Ecto neural progenitor cell (in vitro differentiated cells): ENCODE measurements around the gene UVRAG.
"Not testable (repeated sequence)": the region's sequence is repeated elsewhere in the genome, so short reads cannot be mapped to it uniquely, and the experiment has no call there.

Experiments
- DNase-seq: peaks from one replicate; pipeline ENCODE4 v3.0.0-alpha.2; 2018; ENCODE audit warnings: low spot score

UVRAG gene

DNA sequence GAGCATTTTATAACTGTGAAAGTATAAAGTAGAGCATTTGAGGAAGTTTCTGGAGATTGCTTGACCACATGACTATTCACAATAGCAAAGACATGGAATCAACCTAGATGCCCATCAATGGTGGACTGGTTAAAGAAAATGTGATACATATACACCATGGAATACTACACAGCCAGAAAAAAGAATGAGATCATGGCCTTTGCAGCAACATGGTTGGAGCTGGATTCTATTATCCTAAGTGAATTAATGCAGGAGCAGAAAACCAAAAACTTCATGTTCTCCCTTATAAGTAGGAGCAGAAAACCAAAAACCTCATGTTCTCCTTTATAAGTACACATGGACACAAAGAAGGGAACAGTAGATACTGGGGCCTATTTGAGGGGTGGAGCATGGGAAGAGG lies 30.3 kb downstream of the UVRAG start:
- no peak for DNase-seq

DNA sequence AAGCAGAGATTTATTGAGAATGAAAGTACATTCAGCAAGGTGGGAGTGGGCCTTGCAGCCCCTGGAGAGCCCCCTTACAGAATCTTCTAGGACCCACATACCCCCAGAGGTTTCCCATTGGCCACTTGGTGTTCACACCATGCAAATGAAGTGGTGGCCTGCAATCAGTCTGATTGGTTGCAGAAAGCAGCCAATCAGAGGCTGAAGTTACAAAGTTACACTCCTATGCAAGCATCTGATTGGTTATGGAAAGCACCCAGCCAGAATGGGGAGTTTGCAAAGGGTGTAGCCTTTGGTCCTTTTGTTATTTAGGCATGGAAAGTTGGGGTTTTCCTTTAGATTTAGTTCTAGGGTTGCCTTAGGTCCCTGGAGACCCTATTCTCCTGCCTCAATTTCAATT lies 34.9 kb downstream of the UVRAG start:
- DNase-seq = no peak

DNA sequence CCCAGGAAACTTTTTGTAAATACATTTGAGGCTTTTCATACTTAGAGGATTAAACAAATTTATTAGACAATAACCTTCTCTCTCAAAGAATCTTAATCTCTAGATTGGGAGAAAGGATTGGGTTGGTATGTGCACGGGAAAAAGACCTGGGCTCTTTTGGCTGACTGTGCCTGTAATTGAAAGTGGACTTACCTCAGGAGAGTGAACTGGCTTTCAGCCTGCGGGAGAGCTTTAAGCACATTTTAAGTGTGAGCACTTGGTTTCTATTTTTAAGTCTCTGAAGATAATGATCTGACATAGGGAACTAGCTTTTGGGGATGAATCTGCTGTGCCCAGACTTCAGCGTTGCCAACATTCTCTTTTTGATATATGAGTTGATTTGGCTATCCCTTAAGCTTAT lies 35.8 kb downstream of the UVRAG start:
- DNase-seq = no peak

DNA sequence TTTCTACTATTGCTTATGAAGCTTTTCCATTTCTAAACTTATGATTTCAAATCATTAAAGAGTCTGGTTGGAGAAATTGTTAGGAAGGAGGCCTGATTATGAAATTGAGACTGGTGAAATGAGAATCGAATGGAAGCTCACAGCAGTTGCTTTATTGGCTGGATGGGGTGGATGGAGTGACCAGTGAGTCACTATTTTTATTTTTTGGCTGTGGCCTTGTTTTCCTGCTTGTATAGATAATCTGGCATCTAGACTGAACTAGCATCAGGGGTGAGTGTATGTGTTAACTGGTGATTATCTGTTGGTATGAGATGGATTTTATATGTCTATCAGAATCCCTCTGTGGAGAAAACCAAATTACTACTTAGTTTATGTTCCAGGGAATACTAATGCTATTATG lies 36.2 kb downstream of the UVRAG start:
- no peak for DNase-seq

DNA sequence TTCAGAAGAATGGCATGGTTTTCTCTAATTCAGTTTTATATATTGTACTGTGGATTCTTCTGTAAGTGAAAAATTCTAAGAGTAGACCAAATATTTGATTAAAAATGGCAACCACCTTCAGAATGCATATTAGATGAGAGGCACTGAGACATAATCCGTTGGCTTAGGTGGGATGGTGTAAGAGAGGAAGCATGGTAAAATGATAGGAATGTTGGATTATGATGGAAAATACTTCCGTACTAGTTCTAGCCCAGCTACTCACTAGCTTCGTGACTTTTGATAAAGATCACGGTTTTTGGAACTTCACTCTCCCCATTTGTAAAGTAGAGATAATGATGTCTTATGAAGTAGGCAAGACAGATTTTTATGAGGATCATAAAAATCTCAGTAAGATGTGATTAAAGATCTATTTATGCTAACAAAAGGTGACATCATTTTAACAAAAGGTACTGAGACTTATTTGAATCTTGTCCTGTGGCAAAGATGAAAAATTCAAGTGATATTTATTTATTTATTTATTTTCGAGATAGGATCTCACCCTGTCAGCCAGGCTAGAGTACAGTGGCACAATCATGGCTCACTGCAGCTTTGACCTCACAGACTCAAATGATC lies 37.5 kb downstream of the UVRAG start:
- no peak for DNase-seq

DNA sequence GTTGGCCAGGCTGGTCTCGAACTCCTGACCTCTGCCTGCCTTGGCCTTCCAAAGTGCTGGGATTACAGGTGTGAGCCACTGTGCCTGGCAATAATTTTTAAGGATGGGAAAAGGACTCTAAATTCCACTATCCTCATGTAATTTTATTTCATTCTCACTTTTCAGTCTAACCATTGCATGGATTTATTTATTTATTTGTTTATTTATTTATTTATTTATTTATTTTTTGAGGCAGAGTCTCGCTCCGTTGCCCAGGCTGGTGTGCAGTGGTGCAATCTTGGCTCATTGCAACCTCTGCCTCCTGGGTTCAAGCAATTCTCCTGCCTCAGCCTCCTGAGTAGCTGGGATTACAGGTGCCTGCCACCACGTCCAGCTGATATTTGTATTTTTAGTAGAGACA lies 38.6 kb downstream of the UVRAG start:
- not testable (repeated sequence) for DNase-seq

DNA sequence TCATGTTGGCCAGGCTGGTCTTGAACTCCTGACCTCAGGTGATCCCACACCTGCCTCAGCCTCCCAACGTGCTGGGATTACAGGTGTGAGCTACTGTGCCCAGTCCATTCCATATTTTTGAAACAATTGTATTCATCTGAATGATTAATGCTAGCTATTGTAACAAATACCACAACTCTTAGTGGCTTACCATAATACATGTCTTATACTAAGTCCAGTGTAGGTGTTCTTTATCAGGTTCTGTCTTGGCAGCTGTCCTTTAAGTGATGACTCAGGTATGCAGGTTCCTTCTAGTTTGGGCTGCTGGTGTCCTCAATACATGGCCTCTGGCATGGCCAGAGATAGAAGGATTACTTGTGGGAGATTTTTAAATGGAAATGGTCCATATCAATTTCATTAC lies 39.0 kb downstream of the UVRAG start:
- no peak for DNase-seq

DNA sequence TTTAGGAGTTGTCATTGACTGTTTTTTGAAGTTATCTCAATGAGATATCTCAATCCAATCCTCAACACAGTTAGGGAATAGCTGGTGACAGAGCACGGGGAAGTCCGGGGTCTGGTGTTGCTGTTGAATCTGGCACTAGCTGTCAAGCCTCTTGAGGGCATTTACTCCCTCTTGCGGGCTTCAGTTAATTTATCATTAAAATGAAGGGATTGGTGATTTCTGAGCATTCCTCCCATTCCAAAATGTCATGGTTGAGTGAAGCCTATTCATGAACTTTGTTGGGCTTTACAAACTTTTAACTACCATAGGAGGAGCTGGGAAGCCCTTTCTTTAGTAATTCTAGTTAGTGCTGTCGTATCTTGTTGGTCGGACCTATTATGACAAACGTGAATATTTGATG lies 40.2 kb downstream of the UVRAG start:
- DNase-seq = no peak

DNA sequence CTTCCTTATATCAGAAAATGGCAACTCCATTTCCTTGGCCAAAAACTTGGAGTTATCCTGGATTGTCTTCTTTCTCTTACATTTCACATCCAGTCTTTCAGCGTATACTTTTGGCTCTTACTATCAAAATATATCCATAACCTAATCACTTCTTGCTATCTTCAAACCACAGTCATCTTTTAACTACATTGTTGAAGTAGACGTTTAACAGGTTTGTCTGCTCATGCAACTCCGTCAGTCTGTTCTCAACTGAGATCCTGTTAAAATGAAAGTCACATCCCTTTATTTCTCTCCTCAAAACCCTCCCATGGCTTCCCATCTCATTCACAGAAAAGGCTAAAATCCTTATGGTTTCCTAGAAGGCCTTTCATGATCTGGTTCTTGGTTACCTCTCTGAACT lies 41.9 kb downstream of the UVRAG start:
- DNase-seq = no peak

DNA sequence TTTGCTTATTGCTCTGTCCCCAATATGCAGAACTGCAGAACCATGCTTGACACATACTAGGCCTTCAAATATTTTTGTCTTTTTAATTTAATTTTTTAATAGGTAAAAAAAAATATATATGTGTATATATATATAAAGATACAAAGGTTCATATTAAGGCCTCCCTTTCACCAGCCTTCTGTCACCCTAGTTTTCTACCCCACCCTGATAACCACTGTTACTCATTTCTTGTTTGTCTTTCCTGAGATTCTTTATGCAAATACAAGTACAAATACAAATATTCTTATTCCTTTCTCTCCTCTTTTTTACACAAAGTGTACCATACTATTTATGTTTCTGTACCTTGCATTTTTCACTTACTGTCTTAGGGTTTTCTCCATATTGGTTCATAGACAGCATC lies 43.0 kb downstream of the UVRAG start:
- no peak for DNase-seq

DNA sequence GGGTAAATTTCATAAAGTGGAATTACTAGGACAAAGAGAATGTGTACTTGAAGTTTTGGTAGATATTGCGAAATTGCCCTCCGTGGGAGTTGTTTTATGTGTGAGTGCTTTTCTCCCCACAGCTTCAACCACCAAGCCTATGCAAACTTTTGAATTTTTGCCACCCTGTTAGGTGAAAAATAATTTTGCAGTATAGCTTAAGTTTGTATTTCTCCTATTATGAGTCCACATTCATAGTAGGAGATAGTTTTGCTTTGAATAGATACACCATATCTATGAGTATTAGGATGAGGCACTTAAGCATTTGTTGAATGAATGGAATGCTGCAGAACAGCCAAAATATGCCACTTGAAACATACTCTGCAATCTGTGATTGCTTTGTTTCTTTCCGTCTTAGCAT lies 43.6 kb downstream of the UVRAG start:
- no peak for DNase-seq

DNA sequence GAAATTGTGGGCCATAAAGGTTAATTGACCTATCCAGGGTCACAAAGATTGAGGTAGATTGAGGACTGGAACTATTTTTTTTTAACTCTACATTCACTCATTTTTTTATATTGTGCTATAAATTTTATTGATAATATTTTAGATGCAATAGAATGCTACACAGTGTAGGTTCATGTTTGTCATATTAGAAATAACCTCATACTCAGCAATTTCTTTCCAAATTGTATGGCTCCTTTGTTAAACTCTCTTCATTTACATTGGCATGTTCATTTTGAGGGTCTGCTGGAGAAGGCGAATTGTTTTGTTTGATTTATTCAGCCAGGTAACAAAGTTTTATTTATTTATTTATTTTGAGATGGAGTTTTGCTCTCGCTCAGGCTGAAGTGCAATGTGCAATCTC lies 44.6 kb downstream of the UVRAG start:
- DNase-seq = no peak

DNA sequence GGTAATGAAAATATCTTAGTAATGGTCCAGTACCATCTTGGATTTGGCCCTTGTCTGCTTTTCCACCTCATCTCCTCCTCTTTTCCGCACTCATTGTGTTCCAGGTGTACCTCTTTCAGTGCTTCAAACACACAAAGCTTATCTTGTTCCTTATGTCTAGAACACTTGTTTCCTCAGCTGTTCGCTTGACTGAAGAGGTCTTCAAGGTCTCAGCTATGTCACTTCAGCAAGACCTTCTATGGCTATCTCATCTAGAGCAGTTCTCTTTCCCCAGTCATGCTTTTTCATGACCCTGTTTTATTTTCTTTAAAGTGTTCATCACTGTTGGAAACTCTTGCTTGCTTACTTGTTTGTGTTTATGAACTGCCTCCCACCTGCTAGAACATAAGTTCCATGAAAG lies 47.4 kb downstream of the UVRAG start:
- DNase-seq = no peak

DNA sequence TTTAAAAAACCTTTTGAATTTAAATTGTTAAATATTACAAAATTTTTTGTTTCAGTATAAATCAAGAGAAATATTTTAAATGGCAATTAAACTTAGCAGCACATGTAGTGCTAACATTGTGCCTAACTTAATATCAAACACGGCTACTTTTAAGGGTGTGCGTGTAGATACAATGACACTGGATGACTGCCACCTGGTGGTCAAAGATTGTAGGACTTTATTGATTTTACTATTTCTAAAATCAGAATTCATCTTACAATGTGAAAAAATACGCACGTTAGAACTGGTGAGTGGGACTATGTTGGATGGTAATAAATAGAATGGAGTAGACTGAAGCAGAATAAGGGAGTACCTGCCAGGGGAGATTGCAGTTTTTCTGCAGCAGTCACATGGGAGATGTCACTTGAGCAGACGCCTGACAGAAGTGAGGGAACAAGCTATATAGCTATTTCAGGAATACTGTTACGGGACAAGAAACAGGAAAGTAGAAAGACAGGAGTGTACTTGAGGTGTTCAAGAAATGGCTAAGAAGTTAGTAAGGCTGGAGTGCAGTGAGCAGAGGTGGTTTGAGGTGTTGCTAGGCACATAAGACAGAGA lies 52.9 kb downstream of the UVRAG start:
- DNase-seq = no peak

DNA sequence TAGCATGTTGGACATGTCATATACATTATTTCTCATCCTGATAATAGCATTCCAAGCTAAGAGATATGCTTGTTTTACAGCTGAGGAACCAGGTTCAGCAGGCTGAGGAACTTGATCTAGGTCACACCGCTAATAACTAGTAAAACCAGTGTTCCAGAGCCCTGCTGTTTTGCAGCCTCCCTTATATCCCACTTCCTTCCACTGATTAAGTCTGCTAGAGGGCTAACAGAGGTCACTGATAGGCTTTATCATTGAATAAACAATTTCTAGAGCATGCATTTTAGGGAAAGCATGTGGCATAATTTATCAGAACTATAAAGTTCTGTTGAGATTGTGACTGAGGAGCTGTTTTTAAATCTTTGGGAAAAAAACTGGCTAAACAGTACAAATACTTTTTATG lies 54.0 kb downstream of the UVRAG start:
- no peak for DNase-seq

DNA sequence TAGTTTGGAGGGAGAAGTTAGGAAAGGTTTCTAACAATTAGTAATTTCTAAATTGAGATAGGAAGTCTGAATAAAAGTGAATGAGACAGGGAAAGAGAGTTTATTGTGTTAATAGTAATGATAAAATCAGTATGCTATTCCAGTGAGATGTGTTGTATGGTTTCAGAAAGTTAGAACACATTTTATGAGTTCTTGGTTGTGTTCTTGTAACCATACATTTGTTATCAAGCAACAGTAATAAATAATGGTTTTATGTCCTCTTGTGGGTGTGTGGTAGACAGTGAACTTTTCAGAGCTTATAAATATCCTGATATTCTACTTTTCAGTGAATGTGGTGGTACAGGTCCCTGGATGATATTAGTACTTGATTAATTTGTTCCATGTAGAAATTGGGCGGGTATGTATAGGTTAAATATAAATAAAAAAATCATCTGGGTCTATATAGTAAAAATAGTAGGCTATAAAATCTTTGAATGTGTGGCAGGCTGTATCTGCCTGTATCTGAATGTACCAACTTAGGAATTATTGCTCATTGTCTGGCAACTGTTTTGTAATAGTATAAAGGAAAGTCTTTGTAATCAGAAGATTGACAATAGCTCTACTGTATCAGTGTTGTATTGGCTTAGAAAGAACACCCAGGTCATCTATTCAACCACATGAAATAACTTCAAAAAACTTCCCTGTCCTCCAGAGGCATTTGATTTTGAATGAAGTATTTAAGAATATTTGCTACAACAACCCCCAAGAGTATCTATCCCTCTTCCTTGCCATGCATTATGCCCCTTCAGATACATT lies 54.8 kb downstream of the UVRAG start:
- DNase-seq = no peak

DNA sequence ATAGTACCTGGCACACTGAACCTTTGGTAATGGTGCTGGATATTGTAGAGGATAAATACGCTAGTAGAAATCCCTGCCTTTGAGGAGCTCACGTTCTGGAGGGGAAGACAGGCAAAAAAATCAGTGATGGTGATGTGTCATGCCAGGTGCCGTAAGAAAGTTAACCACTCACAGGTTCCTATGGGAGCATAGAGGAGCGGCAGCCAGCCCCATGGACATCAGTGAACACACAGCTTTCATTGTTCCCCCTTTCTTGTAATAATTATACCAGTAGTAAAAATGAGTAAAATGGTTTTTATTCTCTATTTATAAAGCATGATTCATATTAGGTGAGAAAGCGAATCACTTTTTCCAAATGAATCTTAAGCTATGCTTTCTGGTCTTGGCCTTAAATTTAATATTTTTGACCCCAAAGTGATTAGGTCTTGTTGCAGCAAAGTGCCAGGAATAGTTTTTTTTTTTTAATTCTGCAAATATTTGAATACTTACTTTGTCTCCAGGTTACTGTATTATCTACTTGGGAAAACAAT lies 57.9 kb downstream of the UVRAG start:
- DNase-seq = no peak

DNA sequence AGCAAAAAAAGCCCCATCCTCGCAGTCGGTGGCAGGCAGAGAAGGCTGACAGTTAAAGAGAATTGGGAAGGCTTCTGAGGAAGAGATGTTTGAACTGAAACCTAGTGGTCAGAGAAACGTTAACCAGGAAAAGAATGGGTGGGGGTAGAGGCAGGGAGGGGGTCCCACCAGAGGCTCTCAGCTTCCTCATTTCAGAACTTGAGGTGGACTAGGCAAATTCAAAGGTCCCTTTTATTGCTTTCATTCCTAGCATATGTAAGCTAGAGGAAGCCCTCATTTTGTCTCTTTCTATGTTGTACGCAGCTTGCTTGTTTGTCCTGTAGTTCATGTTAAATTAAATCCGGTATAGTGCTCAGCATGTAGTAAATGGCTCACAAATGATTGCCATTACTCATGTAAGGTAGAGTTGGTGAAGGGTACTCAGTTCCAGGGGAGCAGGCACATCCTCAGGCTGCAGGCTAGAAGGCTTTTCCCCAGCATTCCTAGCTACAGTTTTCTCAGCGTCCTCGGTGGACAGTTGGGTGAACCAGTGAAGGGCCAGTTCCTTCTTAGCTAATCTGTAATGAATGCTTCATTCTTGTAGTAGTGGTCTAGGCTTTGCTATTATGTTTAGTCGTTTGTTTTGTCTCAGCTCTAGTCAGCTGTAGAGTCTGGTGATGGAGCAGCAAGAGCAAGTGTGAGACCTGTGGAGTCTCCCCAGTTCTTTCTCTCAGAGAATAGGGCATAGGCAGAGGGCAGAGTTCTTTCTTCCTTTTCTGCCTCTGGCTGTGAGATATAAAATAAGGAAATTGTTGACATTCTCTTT lies 58.6 kb downstream of the UVRAG start:
- DNase-seq = no peak

DNA sequence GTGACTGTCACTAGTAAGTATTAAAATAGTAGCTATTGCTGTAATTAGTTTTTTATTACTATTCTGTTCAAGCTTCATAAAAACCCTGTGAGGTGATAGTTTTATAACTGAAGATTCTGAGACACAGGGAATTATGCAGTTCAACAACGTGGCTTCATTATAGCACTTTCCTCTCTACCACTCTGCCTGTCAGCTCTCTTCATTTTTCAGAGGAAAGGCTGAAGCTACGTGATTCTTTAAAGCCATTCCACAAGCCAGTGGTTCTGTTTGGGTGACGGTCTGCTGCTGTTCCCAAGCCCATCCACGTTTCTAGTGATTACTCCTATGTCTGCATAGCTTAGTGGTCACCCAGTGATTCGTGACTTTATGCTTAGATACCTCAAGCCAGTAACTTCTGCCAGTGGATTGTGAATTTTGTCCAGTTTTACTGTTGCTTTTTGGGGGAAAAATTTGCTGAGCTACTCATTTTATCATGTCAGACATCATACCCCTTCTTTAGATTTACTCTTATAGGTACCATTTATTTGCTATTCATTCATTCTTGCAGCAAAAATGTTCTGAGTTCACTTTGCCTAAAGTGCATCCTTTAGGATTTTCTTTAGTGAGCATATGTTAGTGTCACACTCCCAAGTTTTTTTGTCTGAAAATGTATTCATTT lies 59.8 kb downstream of the UVRAG start:
- no peak for DNase-seq

DNA sequence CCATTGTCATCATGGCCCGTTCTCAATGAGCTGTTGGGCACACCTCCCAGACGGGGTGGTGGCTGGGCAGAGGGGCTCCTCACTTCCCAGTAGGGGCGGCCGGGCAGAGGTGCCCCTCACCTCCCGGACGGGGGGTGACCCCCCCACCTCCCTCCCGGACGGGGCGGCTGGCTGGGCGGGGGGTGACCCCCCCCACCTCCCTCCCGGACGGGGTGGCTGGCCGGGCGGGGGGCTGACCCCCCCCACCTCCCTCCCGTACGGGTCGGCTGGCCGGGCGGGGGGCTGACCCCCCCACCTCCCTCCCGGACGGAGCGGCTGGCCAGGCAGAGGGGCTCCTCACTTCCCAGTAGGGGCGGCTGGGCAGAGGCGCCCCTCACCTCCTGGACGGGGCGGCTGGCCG lies 62.3 kb downstream of the UVRAG start:
- not testable (repeated sequence) for DNase-seq

DNA sequence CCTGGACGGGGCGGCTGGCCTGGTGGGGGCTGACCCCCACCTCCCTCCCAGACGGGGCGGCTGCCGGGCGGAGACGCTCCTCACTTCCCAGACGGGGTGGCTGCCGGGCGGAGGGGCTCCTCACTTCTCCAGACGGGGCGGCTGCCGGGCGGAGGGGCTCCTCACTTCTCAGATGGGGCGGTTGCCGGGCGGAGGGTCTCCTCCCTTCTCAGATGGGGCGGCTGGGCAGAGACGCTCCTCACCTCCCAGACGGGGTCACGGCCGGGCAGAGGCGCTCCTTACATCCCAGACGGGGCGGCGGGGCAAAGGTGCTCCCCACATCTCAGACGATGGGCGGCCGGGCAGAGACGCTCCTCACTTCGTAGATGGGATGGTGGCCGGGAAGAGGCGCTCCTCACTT lies 62.9 kb downstream of the UVRAG start:
- not testable (repeated sequence) for DNase-seq

DNA sequence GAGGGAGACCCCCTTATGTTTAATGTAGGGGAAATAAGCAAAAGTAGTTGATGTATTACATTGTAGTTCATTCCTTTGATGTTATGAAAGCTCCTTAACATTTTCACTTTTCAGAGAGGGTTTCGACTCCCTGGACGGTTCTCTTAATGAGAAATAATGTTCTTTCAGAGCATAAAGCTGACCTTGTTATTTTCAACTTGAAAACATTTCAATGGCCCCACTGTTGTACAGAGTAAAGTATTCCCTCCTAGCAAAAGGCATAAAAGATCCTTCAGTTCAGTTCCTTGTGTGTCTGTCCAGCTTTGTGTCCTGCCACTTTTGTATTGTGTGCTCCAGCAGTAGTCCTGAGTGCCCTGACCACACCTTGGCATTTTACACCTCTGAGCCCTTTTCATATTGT lies 63.9 kb downstream of the UVRAG start:
- DNase-seq = no peak
